Endothelial cell (in vitro differentiated cells): ENCODE measurements around the gene RSPH4A. TPM values are rescaled to one million over a fixed set of nuclear protein-coding genes. Genes with fewer than 3 reads are reported as not detected.
"Not testable (repeated sequence)": the region's sequence is repeated elsewhere in the genome, so short reads cannot be mapped to it uniquely, and the experiment has no call there.

Source experiments
- DNase-seq: peaks from one replicate; pipeline ENCODE4 v3.0.0; 2021; ENCODE audit warnings: low spot score
- H3K27ac Mint-ChIP-seq: one replicate; pipeline ENCODE4 v1.8.0; 2021; ENCODE audit warnings: mixed read lengths, inconsistent platforms; ENCODE audit not compliant: unreplicated experiment
- H3K27me3 Mint-ChIP-seq: one replicate; pipeline ENCODE4 v1.8.0; 2021; ENCODE audit warnings: mild to moderate bottlenecking, moderate library complexity, mixed read lengths, inconsistent platforms; ENCODE audit not compliant: unreplicated experiment
- H3K36me3 Mint-ChIP-seq: one replicate; pipeline ENCODE4 v1.8.0; 2021; ENCODE audit warnings: mild to moderate bottlenecking, low read depth, mixed read lengths, inconsistent platforms; ENCODE audit not compliant: unreplicated experiment
- H3K4me1 Mint-ChIP-seq: one replicate; pipeline ENCODE4 v1.8.0; 2021; ENCODE audit warnings: mild to moderate bottlenecking, mixed read lengths, inconsistent platforms; ENCODE audit not compliant: unreplicated experiment
- H3K4me3 Mint-ChIP-seq: one replicate; pipeline ENCODE4 v1.8.0; 2021; ENCODE audit warnings: mild to moderate bottlenecking, mixed read lengths, inconsistent platforms; ENCODE audit not compliant: unreplicated experiment
- H3K9me3 Mint-ChIP-seq: one replicate; pipeline ENCODE4 v1.8.0; 2021; ENCODE audit warnings: mixed read lengths, inconsistent platforms; ENCODE audit not compliant: unreplicated experiment
- total RNA-seq: library from RNA; stranded (reverse); fragmentation: NEBNext Ultra II Directional; extraction: Animal tissue kit (Norgen Biotek cat#: 25700); gene quantifications from one replicate; pipeline ENCODE4 v1.2.1, GENCODE V29; 2021; ENCODE audit not compliant: unreplicated experiment
- TF ChIP-seq, protein P1 (sequence below): fragments of 200-600 bp; sonication (generic); IDR thresholded peaks from one replicate; pipeline ENCODE4 v1.5.0; 2021; ENCODE audit warnings: antibody characterized with exemption; ENCODE audit not compliant: unreplicated experiment

The RSPH4A gene
- total RNA-seq, 1 donor from 2014 or later = 1.3 TPM

- Mint-ChIP-seq H3K4me1 (peaks cover 5% of the 10 kb centered on the region), H3K27me3 (no peaks in the 10 kb centered on the region), H3K36me3 (no peaks in the 10 kb centered on the region), H3K4me3 (no peak overlapping the region), H3K27ac (no peak overlapping the region), H3K9me3 (no peaks in the 10 kb centered on the region)
- DNase-seq = no peak
- TF ChIP-seq, protein P1, sequence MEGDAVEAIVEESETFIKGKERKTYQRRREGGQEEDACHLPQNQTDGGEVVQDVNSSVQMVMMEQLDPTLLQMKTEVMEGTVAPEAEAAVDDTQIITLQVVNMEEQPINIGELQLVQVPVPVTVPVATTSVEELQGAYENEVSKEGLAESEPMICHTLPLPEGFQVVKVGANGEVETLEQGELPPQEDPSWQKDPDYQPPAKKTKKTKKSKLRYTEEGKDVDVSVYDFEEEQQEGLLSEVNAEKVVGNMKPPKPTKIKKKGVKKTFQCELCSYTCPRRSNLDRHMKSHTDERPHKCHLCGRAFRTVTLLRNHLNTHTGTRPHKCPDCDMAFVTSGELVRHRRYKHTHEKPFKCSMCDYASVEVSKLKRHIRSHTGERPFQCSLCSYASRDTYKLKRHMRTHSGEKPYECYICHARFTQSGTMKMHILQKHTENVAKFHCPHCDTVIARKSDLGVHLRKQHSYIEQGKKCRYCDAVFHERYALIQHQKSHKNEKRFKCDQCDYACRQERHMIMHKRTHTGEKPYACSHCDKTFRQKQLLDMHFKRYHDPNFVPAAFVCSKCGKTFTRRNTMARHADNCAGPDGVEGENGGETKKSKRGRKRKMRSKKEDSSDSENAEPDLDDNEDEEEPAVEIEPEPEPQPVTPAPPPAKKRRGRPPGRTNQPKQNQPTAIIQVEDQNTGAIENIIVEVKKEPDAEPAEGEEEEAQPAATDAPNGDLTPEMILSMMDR = no peak
Observed at GRCh38 chr6:116663308-116663707, 47.0 kb downstream of the RSPH4A start.

DNA sequence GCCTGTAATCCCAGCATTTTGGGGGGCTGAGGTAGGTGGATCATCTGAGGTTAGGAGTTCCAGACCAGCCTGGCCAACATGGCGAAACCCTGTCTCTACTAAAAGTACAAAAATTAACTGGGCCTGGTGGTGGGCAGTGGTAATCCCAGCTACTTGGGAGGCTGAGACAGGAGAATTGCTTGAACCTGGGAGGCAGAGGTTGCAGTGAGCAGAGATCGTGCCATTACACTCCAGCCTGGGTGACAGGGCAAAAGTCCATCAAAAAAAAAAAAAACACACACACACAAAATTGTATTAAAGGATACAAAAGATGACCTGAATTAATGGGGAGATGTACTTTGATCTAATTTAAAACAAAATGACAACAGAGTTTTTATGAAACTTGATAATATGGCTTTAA is 47.9 kb downstream of the RSPH4A start:
- not testable (repeated sequence) for H3K9me3 Mint-ChIP-seq, H3K4me3 Mint-ChIP-seq, H3K36me3 Mint-ChIP-seq, H3K27ac Mint-ChIP-seq, H3K4me1 Mint-ChIP-seq, DNase-seq, H3K27me3 Mint-ChIP-seq

DNA sequence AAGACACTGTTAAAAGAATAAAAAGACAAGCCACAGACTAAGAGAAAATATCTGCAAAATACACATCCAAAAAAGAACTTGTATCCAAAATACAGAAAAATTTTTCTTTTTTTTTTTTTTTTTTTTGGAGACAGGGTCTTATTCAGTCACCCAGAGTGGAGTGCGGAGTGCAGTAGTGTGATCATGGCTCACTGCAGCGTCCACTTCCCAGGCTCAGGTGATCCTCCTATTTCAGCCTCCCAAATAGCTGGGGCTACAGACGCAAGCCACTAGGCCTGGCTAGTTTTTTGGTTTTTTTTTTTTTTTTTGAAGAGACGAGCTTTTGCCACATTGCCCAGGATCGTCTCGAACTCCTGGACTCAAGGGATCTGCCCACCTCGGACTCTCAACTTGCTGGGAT is 49.2 kb downstream of the RSPH4A start:
- TF ChIP-seq, protein P1 = no peak
- no peaks in the 10 kb centered on the region for H3K9me3 Mint-ChIP-seq
- no peak overlapping the region for H3K27ac Mint-ChIP-seq
- no peak overlapping the region for H3K4me3 Mint-ChIP-seq
- no peak for DNase-seq
- H3K27me3 Mint-ChIP-seq = no peaks in the 10 kb centered on the region
- H3K4me1 Mint-ChIP-seq = peaks cover 5% of the 10 kb centered on the region
- H3K36me3 Mint-ChIP-seq = no peaks in the 10 kb centered on the region

DNA sequence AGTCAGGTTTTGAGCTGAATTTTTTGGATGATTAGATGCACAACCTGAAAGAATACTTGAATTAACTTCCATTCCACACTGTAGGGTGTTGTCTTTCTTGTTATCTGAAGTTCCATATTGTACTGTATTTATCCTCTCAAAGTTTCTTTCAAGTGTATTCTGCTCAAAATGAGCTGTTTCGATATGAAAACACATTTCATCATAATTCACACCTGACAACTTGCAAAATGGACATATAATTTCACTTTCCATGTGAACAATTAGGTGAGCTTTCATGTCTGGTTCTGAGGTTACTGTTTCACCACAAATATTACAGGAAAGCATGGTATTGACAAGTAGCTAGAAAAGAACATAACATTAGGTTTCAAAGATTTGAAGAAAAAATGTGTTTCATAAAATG is 50.6 kb downstream of the RSPH4A start:
- peaks cover 5% of the 10 kb centered on the region for H3K4me1 Mint-ChIP-seq
- no peak overlapping the region for H3K27ac Mint-ChIP-seq
- TF ChIP-seq, protein P1 = no peak

GRCh38 chr6:116667623-116668022 is 51.3 kb downstream of the RSPH4A start:
- Mint-ChIP-seq H3K4me1 (peaks cover 11% of the 10 kb centered on the region), H3K9me3 (no peaks in the 10 kb centered on the region), H3K27ac (no peak overlapping the region), H3K36me3 (no peaks in the 10 kb centered on the region), H3K4me3 (peak overlapping the region; percentile 97), H3K27me3 (no peaks in the 10 kb centered on the region)
- no peak for DNase-seq
- TF ChIP-seq, protein P1 = no peak

More for the DNA sequence above, 50.6 kb downstream of the RSPH4A start:
- Mint-ChIP-seq H3K4me3 (no peak overlapping the region), H3K36me3 (no peaks in the 10 kb centered on the region), H3K9me3 (no peaks in the 10 kb centered on the region), H3K27me3 (no peaks in the 10 kb centered on the region)
- DNase-seq = no peak

DNA sequence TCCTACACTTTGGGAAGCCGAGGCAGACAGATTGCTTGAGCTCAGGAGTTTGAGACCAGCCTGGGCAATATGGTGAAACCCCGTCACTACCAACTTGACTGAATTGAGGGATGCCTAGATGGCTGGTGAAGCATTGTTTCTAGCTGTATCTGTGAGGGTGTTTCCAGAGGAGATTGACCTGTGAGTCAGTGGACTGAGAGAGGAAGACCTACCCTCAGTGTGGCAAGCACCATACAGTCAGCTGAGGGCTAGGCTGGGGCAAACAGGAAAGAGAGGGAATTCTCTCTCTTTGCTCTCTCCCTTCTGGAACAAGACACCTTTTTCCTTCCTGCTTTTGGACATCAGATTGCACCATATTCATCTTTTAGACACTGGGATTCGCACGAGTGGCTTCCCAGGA is 56.0 kb downstream of the RSPH4A start:
- no peaks in the 10 kb centered on the region for H3K36me3 Mint-ChIP-seq
- peaks cover 3% of the 10 kb centered on the region for H3K27me3 Mint-ChIP-seq
- H3K9me3 Mint-ChIP-seq = no peaks in the 10 kb centered on the region
- DNase-seq = no peak
- no peak overlapping the region for H3K4me3 Mint-ChIP-seq
- peak overlapping the region; percentile 1 for H3K27ac Mint-ChIP-seq
- peaks cover 8% of the 10 kb centered on the region for H3K4me1 Mint-ChIP-seq
- TF ChIP-seq, protein P1 = no peak
